K562 (cell line): ENCODE data around the gene MAGEC1.
"Not testable (repeated sequence)": the region's sequence is repeated elsewhere in the genome, so short reads cannot be mapped to it uniquely, and the experiment has no call there.

ENCODE experiments used
- MBD2 ChIP-seq: sonication (generic); IDR thresholded peaks from 2 replicates; pipeline ENCODE4 v1.6.1; 2016; ENCODE audit warnings: low read depth, borderline replicate concordance
- RCOR1 ChIP-seq, 2 experiments: IDR thresholded peaks; 2 replicates each; pipeline ENCODE4 v1.6.1; 2012; ENCODE audit warnings: low read depth in 2 of 2, low read length in 2 of 2, borderline replicate concordance in 1 of 2, improper control_type of control experiment in 1 of 2
- TAF15 ChIP-seq: fragments of 200-400 bp; formaldehyde crosslinking; IDR thresholded peaks from 2 replicates; pipeline ENCODE4 v1.6.1; 2017; ENCODE audit warnings: mild to moderate bottlenecking, low read depth, low read length, moderate library complexity

GRCh38 chrX:141888811-141889210, 14.9 kb upstream of the MAGEC1 start:
- TF ChIP-seq TAF15; MBD2; RCOR1 (IDR thresholded peaks at IDR 0.05; ENCODE audit: borderline replicate concordance in 1 of 2, low read depth in 2 of 2, low read length in 2 of 2): not testable (repeated sequence)
